Measurements from ENCODE around the gene MFSD1.

The MFSD1 gene

GRCh38 chr3:158770741-158771350, 31.0 kb upstream of the MFSD1 start:
- ATAC-seq (ENCODE audit: insufficient read depth, low read depth) (no peak), DNase-seq (no peak)
- Histone ChIP-seq H3K4me1 (ENCODE audit: insufficient read depth, low read length) (no peaks in the 10 kb centered on the region), H3K4me2 (ENCODE audit: insufficient read depth, low read length) (no peak overlapping the region), H3K9me3 (ENCODE audit: insufficient read depth, low read length, severe bottlenecking) (no peaks in the 10 kb centered on the region), H3K4me3 (ENCODE audit: low read depth in 1 of 2, low read length in 2 of 2) (no peak overlapping the region), H4K20me1 (ENCODE audit: insufficient read depth, low read length) (no peaks in the 10 kb centered on the region), H3K9ac (ENCODE audit: low read depth, low read length) (no peak overlapping the region), H3K36me3 (ENCODE audit: insufficient read depth, low read length) (no peaks in the 10 kb centered on the region), H2AFZ (ENCODE audit: low read depth, low read length) (no peak overlapping the region), H3K27ac (ENCODE audit: low read length) (no peak overlapping the region), H3K79me2 (ENCODE audit: insufficient read depth, low read length) (no peaks in the 10 kb centered on the region), H3K27me3 (ENCODE audit: insufficient read depth, low read length, poor library complexity) (no peaks in the 10 kb centered on the region)
- TF ChIP-seq EZH2 (IDR thresholded peaks at IDR 0.05; ENCODE audit: borderline replicate concordance, low read depth, low read length, severe bottlenecking) (no peak), CTCF (IDR thresholded peaks at IDR 0.05; ENCODE audit: borderline replicate concordance, extremely low read depth, low read length, poor library complexity, severe bottlenecking) (no peak)

- Histone ChIP-seq H3K27ac (ENCODE audit: low read length) (no peak overlapping the region), H3K4me2 (ENCODE audit: insufficient read depth, low read length) (no peak overlapping the region), H3K9me3 (ENCODE audit: insufficient read depth, low read length, severe bottlenecking) (no peaks in the 10 kb centered on the region), H3K79me2 (ENCODE audit: insufficient read depth, low read length) (no peaks in the 10 kb centered on the region), H3K36me3 (ENCODE audit: insufficient read depth, low read length) (no peaks in the 10 kb centered on the region), H3K4me3 (ENCODE audit: low read depth in 1 of 2, low read length in 2 of 2) (no peak overlapping the region), H3K9ac (ENCODE audit: low read depth, low read length) (no peak overlapping the region), H3K4me1 (ENCODE audit: insufficient read depth, low read length) (no peaks in the 10 kb centered on the region), H4K20me1 (ENCODE audit: insufficient read depth, low read length) (no peaks in the 10 kb centered on the region), H2AFZ (ENCODE audit: low read depth, low read length) (no peak overlapping the region), H3K27me3 (ENCODE audit: insufficient read depth, low read length, poor library complexity) (no peaks in the 10 kb centered on the region)
- ATAC-seq (ENCODE audit: insufficient read depth, low read depth): no peak
- DNase-seq: no peak
- TF ChIP-seq CTCF (IDR thresholded peaks at IDR 0.05; ENCODE audit: borderline replicate concordance, extremely low read depth, low read length, poor library complexity, severe bottlenecking) (no peak), EZH2 (IDR thresholded peaks at IDR 0.05; ENCODE audit: borderline replicate concordance, low read depth, low read length, severe bottlenecking) (no peak)
Observed at GRCh38 chr3:158771577-158771976, 30.3 kb upstream of the MFSD1 start.

GRCh38 chr3:158771982-158772381, 29.9 kb upstream of the MFSD1 start:
- H3K4me1 ChIP-seq (ENCODE audit: insufficient read depth, low read length): no peaks in the 10 kb centered on the region
- no peak overlapping the region for H3K4me3 ChIP-seq (ENCODE audit: low read depth in 1 of 2, low read length in 2 of 2)
- no peak overlapping the region for H3K9ac ChIP-seq (ENCODE audit: low read depth, low read length)
- no peak for TF ChIP-seq EZH2 (IDR thresholded peaks at IDR 0.05; ENCODE audit: borderline replicate concordance, low read depth, low read length, severe bottlenecking)
- no peak for TF ChIP-seq CTCF (IDR thresholded peaks at IDR 0.05; ENCODE audit: borderline replicate concordance, extremely low read depth, low read length, poor library complexity, severe bottlenecking)
- no peak overlapping the region for H2AFZ ChIP-seq (ENCODE audit: low read depth, low read length)
- no peak for ATAC-seq (ENCODE audit: insufficient read depth, low read depth)
- no peaks in the 10 kb centered on the region for H3K36me3 ChIP-seq (ENCODE audit: insufficient read depth, low read length)
- H3K79me2 ChIP-seq (ENCODE audit: insufficient read depth, low read length): no peaks in the 10 kb centered on the region
- DNase-seq: no peak
- H3K27ac ChIP-seq (ENCODE audit: low read length): no peak overlapping the region
- no peaks in the 10 kb centered on the region for H4K20me1 ChIP-seq (ENCODE audit: insufficient read depth, low read length)
- H3K4me2 ChIP-seq (ENCODE audit: insufficient read depth, low read length): no peak overlapping the region
- no peaks in the 10 kb centered on the region for H3K9me3 ChIP-seq (ENCODE audit: insufficient read depth, low read length, severe bottlenecking)
- H3K27me3 ChIP-seq (ENCODE audit: insufficient read depth, low read length, poor library complexity): no peaks in the 10 kb centered on the region
